Upper lobe of right lung (tissue), 1 donor: ENCODE data around the gene DOCK6. TPM values are rescaled to one million over a fixed set of nuclear protein-coding genes. Genes with fewer than 3 reads are reported as not detected.
"Not testable (repeated sequence)": the region's sequence is repeated elsewhere in the genome, so short reads cannot be mapped to it uniquely, and the experiment has no call there.

Experiments
- ATAC-seq: fragments of 200-7000 bp; cut with Tn5 transposase; one replicate; pipeline ENCODE4 v1.9.1; 2020; ENCODE audit warnings: mild to moderate bottlenecking, moderate library complexity
- DNase-seq: peaks from one replicate; pipeline ENCODE4 v3.0.0-alpha.2; 2020
- H3K27ac ChIP-seq: fragments of 200-600 bp; one replicate; pipeline ENCODE4 v1.8.0; 2022
- H3K27me3 ChIP-seq: fragments of 200-600 bp; one replicate; pipeline ENCODE4 v1.8.0; 2022; ENCODE audit warnings: mild to moderate bottlenecking
- H3K36me3 ChIP-seq: fragments of 200-600 bp; one replicate; pipeline ENCODE4 v1.8.0; 2022
- H3K4me1 ChIP-seq: fragments of 200-600 bp; one replicate; pipeline ENCODE4 v1.8.0; 2022
- H3K4me3 ChIP-seq: fragments of 200-600 bp; one replicate; pipeline ENCODE4 v1.8.0; 2022; ENCODE audit warnings: mild to moderate bottlenecking
- H3K9me3 ChIP-seq: fragments of 200-600 bp; one replicate; pipeline ENCODE4 v1.8.0; 2022
- intact Hi-C: fragments of 100-400 bp; cut with DNase I; formaldehyde crosslinking; loops from one replicate; pipeline ENCODE4 v1.11.0; 2022
- total RNA-seq: library from RNA; stranded (reverse); fragmentation: NEBNext Ultra II Directional; extraction: Animal tissue kit (Norgen Biotek cat#: 25700); gene quantifications from one replicate; pipeline ENCODE4 v1.2.1, GENCODE V29; 2021
- TF ChIP-seq, protein P1 (sequence below): fragments of 200-600 bp; IDR thresholded peaks from one replicate; pipeline ENCODE4 v1.8.0; 2022; ENCODE audit warnings: antibody characterized with exemption
- donor health status: DM: no; HTN: yes; CAD: no; lungs with severe emphysema.

DOCK6 gene
- total RNA-seq, 1 donor from 2014 or later, result 138 TPM

- intact Hi-C loops, result no loop called here
- TF ChIP-seq, protein P1, sequence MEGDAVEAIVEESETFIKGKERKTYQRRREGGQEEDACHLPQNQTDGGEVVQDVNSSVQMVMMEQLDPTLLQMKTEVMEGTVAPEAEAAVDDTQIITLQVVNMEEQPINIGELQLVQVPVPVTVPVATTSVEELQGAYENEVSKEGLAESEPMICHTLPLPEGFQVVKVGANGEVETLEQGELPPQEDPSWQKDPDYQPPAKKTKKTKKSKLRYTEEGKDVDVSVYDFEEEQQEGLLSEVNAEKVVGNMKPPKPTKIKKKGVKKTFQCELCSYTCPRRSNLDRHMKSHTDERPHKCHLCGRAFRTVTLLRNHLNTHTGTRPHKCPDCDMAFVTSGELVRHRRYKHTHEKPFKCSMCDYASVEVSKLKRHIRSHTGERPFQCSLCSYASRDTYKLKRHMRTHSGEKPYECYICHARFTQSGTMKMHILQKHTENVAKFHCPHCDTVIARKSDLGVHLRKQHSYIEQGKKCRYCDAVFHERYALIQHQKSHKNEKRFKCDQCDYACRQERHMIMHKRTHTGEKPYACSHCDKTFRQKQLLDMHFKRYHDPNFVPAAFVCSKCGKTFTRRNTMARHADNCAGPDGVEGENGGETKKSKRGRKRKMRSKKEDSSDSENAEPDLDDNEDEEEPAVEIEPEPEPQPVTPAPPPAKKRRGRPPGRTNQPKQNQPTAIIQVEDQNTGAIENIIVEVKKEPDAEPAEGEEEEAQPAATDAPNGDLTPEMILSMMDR, result no peak
- ATAC-seq, result no peak
- H3K36me3 ChIP-seq, result peaks cover 72% of the 10 kb centered on the region
- no peak overlapping the region for H3K4me3 ChIP-seq
- H3K27ac ChIP-seq, result no peak overlapping the region
- no peaks in the 10 kb centered on the region for H3K9me3 ChIP-seq
- no peak for DNase-seq
- no peaks in the 10 kb centered on the region for H3K27me3 ChIP-seq
- H3K4me1 ChIP-seq, result peaks cover 55% of the 10 kb centered on the region
Observed at GRCh38 chr19:11187441-11187840, 74.9 kb downstream of the DOCK6 start.

GRCh38 chr19:11182994-11183393 lies 79.3 kb downstream of the DOCK6 start:
- DNase-seq (no peak), ATAC-seq (no peak)
- Histone ChIP-seq H3K36me3 (peaks cover 61% of the 10 kb centered on the region), H3K4me1 (peaks cover 17% of the 10 kb centered on the region), H3K27me3 (no peaks in the 10 kb centered on the region), H3K27ac (no peak overlapping the region), H3K9me3 (no peaks in the 10 kb centered on the region), H3K4me3 (no peak overlapping the region)
- intact Hi-C loops, result no loop called here
- TF ChIP-seq, protein P1, result no peak

- TF ChIP-seq, protein P1, result no peak
- no peak overlapping the region for H3K4me3 ChIP-seq
- H3K27ac ChIP-seq, result peak overlapping the region; percentile 6
- intact Hi-C loops, result no loop called here
- ATAC-seq, result no peak
- DNase-seq, result no peak
- H3K9me3 ChIP-seq, result no peaks in the 10 kb centered on the region
- no peaks in the 10 kb centered on the region for H3K27me3 ChIP-seq
- peaks cover 62% of the 10 kb centered on the region for H3K36me3 ChIP-seq
- peaks cover 17% of the 10 kb centered on the region for H3K4me1 ChIP-seq
Observed at GRCh38 chr19:11181488-11181887, 80.8 kb downstream of the DOCK6 start.

- Histone ChIP-seq H3K4me1 (peaks cover 17% of the 10 kb centered on the region), H3K27ac (peak overlapping the region; percentile 42), H3K36me3 (peaks cover 62% of the 10 kb centered on the region)
- H3K9me3 ChIP-seq, intact Hi-C loops, ATAC-seq, H3K4me3 ChIP-seq, DNase-seq, H3K27me3 ChIP-seq: not testable (repeated sequence)
Observed at GRCh38 chr19:11180975-11181374, 81.3 kb downstream of the DOCK6 start.

DNA sequence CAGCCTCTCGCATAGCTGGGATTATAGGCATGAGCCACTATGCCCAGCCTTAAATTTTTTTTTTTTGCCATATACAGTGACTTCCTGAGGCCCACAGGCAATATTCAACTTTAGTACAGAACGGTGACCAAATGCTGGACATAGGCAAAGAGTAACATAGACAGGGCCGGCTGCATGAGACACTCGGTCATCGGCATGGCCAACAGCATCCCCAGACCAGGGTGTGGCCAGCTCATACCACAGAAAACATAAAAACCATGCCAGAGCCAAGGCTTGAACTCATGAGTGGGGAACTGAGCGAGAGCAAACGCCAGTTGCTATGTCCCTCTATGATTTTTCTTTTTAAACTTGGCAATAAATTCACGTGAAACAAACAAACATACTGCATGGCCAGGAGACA lies 82.0 kb downstream of the DOCK6 start:
- Histone ChIP-seq H3K36me3 (peaks cover 62% of the 10 kb centered on the region), H3K27me3 (no peaks in the 10 kb centered on the region), H3K4me1 (peaks cover 11% of the 10 kb centered on the region), H3K27ac (peak overlapping the region; percentile 42), H3K4me3 (no peak overlapping the region), H3K9me3 (no peaks in the 10 kb centered on the region)
- ATAC-seq (no peak), DNase-seq (no peak)
- TF ChIP-seq, protein P1, result no peak
- intact Hi-C loops, result no loop called here

DNA sequence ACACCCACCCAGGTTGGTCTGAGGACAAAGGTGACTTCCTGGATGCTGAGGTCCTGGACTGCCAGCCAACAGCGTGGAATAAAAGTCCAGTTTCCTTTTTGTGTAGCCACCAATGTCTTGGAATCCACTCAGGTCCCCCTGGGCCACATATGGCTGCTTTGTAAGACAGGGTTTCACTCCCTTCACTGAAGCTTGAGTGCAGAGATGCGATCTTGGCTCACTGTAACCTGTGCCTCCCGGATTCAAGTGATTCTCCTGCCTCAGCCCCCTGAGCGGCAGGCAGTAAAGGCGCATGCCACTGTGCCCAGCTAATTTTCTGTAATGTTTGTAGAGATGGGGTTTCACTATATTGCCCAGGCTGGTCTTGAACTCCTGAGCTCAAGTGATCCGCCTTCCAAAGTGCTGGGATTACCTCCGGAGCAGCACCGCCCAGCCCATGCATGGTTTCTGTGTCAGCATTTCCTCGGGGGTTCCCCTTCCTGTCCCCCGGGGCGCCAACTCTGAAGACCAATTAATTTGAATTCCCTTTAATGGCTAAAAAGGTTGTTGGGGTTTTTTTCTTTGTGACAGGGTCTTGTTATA lies 82.5 kb downstream of the DOCK6 start:
- peaks cover 63% of the 10 kb centered on the region for H3K36me3 ChIP-seq
- H3K4me1 ChIP-seq, result peaks cover 8% of the 10 kb centered on the region
- TF ChIP-seq, protein P1, result no peak
- no peak for DNase-seq
- peak overlapping the region; percentile 24 for H3K27ac ChIP-seq
- ATAC-seq, result no peak
- no peaks in the 10 kb centered on the region for H3K27me3 ChIP-seq
- no peaks in the 10 kb centered on the region for H3K9me3 ChIP-seq
- no peak overlapping the region for H3K4me3 ChIP-seq
- intact Hi-C loops, result no loop called here

- H3K27ac ChIP-seq, H3K4me3 ChIP-seq, H3K27me3 ChIP-seq, ATAC-seq, H3K4me1 ChIP-seq, H3K9me3 ChIP-seq, intact Hi-C loops, DNase-seq: not testable (repeated sequence)
- peaks cover 65% of the 10 kb centered on the region for H3K36me3 ChIP-seq
Observed at GRCh38 chr19:11179145-11179465, 83.2 kb downstream of the DOCK6 start.
